NOMO-1 treated with dmso at 0.1 percent for 144 hours (cell line): ENCODE results near the gene FBXO31.
"Not testable (repeated sequence)": the region's sequence is repeated elsewhere in the genome, so short reads cannot be mapped to it uniquely, and the experiment has no call there.

Experiments
- DNase-seq: peaks from one replicate; lab custom pipeline; 2025; ENCODE audit not compliant: unreplicated experiment; lab: John Stamatoyannopoulos, UW

FBXO31 gene

GRCh38 chr16:87387942-87388817 lies 4.6 kb upstream of the FBXO31 start:
- peak; percentile 99 for DNase-seq

GRCh38 chr16:87384875-87385167 lies 1.2 kb upstream of the FBXO31 start:
- DNase-seq: not testable (repeated sequence)

- DNase-seq: no peak
Measured at GRCh38 chr16:87384162-87384874, 742 bp upstream of the FBXO31 start.

GRCh38 chr16:87382023-87382785 lies 1.4 kb downstream of the FBXO31 start:
- DNase-seq: no peak

GRCh38 chr16:87380881-87381280 lies 2.7 kb downstream of the FBXO31 start:
- no peak for DNase-seq

- no peak for DNase-seq
Measured at GRCh38 chr16:87380403-87380802, 3.2 kb downstream of the FBXO31 start.

GRCh38 chr16:87379312-87379752 lies 4.2 kb downstream of the FBXO31 start:
- not testable (repeated sequence) for DNase-seq

GRCh38 chr16:87376660-87377059 lies 6.9 kb downstream of the FBXO31 start:
- no peak for DNase-seq

- DNase-seq: peak; percentile 12
Measured at GRCh38 chr16:87375426-87376135, 8.0 kb downstream of the FBXO31 start.

- no peak for DNase-seq
Measured at GRCh38 chr16:87374313-87374712, 9.3 kb downstream of the FBXO31 start.

- DNase-seq: no peak
Measured at GRCh38 chr16:87372305-87372704, 11.3 kb downstream of the FBXO31 start.

- DNase-seq: no peak
Measured at GRCh38 chr16:87371261-87371866, 12.2 kb downstream of the FBXO31 start.

- DNase-seq: no peak
Measured at GRCh38 chr16:87369796-87370719, 13.5 kb downstream of the FBXO31 start.

GRCh38 chr16:87369117-87369765 lies 14.3 kb downstream of the FBXO31 start:
- no peak for DNase-seq

- peak; percentile 73 for DNase-seq
Measured at GRCh38 chr16:87368029-87368770, 15.4 kb downstream of the FBXO31 start.

- DNase-seq: no peak
Measured at GRCh38 chr16:87367529-87367928, 16.0 kb downstream of the FBXO31 start.

GRCh38 chr16:87366930-87367329 lies 16.6 kb downstream of the FBXO31 start:
- DNase-seq: no peak

- DNase-seq: no peak
Measured at GRCh38 chr16:87366288-87366687, 17.3 kb downstream of the FBXO31 start.
